ENCODE measurements around the gene GAGE12G.
"Not testable (repeated sequence)": the region's sequence is repeated elsewhere in the genome, so short reads cannot be mapped to it uniquely, and the experiment has no call there.

Gene GAGE12G, protein sequence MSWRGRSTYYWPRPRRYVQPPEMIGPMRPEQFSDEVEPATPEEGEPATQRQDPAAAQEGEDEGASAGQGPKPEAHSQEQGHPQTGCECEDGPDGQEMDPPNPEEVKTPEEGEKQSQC

DNA sequence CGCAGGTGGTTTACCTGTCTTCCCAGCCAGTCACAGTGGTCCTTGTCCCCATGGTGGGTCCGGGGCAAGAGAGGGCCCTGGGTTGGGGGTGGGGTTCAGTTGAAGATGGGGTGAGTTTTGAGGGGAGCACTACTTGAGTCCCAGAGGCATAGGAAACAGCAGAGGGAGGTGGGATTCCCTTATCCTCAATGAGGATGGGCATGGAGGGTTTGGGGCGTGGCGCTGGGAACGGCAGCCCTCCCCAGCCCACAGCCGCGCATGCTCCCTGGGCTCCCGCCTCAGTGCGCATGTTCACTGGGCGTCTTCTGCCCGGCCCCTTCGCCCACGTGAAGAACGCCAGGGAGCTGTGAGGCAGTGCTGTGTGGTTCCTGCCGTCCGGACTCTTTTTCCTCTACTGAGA is at the start of gene GAGE12G:
TSS of gene GAGE12G (plus strand) at position 301 of the 400 bp plus-strand sequence. CDS start 1,155 bp downstream, outside the sequence.
- not testable (repeated sequence) for H3K9me3 Mint-ChIP-seq; H3K4me3 Mint-ChIP-seq; H3K27me3 Mint-ChIP-seq (ENCODE audit: low read depth); DNase-seq (ENCODE audit: low spot score); H3K27ac Mint-ChIP-seq; H3K4me1 Mint-ChIP-seq (ENCODE audit: low read depth); H3K36me3 Mint-ChIP-seq (ENCODE audit: low read depth)

DNA sequence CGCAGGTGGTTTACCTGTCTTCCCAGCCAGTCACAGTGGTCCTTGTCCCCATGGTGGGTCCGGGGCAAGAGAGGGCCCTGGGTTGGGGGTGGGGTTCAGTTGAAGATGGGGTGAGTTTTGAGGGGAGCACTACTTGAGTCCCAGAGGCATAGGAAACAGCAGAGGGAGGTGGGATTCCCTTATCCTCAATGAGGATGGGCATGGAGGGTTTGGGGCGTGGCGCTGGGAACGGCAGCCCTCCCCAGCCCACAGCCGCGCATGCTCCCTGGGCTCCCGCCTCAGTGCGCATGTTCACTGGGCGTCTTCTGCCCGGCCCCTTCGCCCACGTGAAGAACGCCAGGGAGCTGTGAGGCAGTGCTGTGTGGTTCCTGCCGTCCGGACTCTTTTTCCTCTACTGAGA is 38.3 kb upstream of the GAGE12G start, which contains the start of gene GAGE12C:
TSS of gene GAGE12C (plus strand) at position 301 of the 400 bp plus-strand sequence. CDS start 1,155 bp downstream, outside the sequence.
- H3K27ac Mint-ChIP-seq; DNase-seq (ENCODE audit: low spot score); H3K4me1 Mint-ChIP-seq (ENCODE audit: low read depth); H3K4me3 Mint-ChIP-seq; H3K9me3 Mint-ChIP-seq; H3K36me3 Mint-ChIP-seq (ENCODE audit: low read depth); H3K27me3 Mint-ChIP-seq (ENCODE audit: low read depth): not testable (repeated sequence)

DNA sequence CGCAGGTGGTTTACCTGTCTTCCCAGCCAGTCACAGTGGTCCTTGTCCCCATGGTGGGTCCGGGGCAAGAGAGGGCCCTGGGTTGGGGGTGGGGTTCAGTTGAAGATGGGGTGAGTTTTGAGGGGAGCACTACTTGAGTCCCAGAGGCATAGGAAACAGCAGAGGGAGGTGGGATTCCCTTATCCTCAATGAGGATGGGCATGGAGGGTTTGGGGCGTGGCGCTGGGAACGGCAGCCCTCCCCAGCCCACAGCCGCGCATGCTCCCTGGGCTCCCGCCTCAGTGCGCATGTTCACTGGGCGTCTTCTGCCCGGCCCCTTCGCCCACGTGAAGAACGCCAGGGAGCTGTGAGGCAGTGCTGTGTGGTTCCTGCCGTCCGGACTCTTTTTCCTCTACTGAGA is 28.8 kb upstream of the GAGE12G start, which contains the start of gene GAGE12D:
TSS of gene GAGE12D (plus strand) at position 301 of the 400 bp plus-strand sequence. CDS start 1,155 bp downstream, outside the sequence.
- H3K27me3 Mint-ChIP-seq (ENCODE audit: low read depth); H3K27ac Mint-ChIP-seq; DNase-seq (ENCODE audit: low spot score); H3K9me3 Mint-ChIP-seq; H3K4me1 Mint-ChIP-seq (ENCODE audit: low read depth); H3K36me3 Mint-ChIP-seq (ENCODE audit: low read depth); H3K4me3 Mint-ChIP-seq: not testable (repeated sequence)

DNA sequence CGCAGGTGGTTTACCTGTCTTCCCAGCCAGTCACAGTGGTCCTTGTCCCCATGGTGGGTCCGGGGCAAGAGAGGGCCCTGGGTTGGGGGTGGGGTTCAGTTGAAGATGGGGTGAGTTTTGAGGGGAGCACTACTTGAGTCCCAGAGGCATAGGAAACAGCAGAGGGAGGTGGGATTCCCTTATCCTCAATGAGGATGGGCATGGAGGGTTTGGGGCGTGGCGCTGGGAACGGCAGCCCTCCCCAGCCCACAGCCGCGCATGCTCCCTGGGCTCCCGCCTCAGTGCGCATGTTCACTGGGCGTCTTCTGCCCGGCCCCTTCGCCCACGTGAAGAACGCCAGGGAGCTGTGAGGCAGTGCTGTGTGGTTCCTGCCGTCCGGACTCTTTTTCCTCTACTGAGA is 19.2 kb upstream of the GAGE12G start, which contains the start of gene GAGE12E:
TSS of gene GAGE12E (plus strand) at position 301 of the 400 bp plus-strand sequence. CDS start 1,155 bp downstream, outside the sequence.
- not testable (repeated sequence) for H3K27me3 Mint-ChIP-seq (ENCODE audit: low read depth); DNase-seq (ENCODE audit: low spot score); H3K4me3 Mint-ChIP-seq; H3K36me3 Mint-ChIP-seq (ENCODE audit: low read depth); H3K27ac Mint-ChIP-seq; H3K9me3 Mint-ChIP-seq; H3K4me1 Mint-ChIP-seq (ENCODE audit: low read depth)

DNA sequence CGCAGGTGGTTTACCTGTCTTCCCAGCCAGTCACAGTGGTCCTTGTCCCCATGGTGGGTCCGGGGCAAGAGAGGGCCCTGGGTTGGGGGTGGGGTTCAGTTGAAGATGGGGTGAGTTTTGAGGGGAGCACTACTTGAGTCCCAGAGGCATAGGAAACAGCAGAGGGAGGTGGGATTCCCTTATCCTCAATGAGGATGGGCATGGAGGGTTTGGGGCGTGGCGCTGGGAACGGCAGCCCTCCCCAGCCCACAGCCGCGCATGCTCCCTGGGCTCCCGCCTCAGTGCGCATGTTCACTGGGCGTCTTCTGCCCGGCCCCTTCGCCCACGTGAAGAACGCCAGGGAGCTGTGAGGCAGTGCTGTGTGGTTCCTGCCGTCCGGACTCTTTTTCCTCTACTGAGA is 9.7 kb upstream of the GAGE12G start, which contains the start of gene GAGE12F:
TSS of gene GAGE12F (plus strand) at position 301 of the 400 bp plus-strand sequence. CDS start 1,155 bp downstream, outside the sequence.
- H3K27ac Mint-ChIP-seq; H3K36me3 Mint-ChIP-seq (ENCODE audit: low read depth); H3K9me3 Mint-ChIP-seq; H3K27me3 Mint-ChIP-seq (ENCODE audit: low read depth); H3K4me1 Mint-ChIP-seq (ENCODE audit: low read depth); H3K4me3 Mint-ChIP-seq; DNase-seq (ENCODE audit: low spot score): not testable (repeated sequence)

DNA sequence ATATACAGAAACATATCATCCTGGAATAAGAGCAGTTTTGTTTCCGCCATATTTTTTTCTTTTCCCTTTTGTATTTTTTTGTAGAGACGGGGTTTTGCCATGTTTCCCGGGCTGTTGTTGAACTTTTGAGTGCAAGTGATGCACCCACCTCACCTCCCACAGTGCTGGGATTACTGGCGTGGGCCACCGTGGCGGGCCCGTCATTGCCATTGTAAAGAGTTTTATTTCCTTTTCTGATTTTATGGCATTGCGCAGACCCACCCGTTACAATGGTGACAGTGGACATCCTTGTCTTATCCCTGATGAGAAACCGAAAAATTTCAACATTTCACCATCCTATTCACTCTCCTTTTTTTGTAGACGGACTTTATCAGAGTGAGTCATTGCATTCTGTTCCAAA is 1.5 kb upstream of the GAGE12G start:
- H3K4me3 Mint-ChIP-seq; DNase-seq (ENCODE audit: low spot score); H3K9me3 Mint-ChIP-seq; H3K36me3 Mint-ChIP-seq (ENCODE audit: low read depth); H3K27me3 Mint-ChIP-seq (ENCODE audit: low read depth); H3K27ac Mint-ChIP-seq; H3K4me1 Mint-ChIP-seq (ENCODE audit: low read depth): not testable (repeated sequence)

DNA sequence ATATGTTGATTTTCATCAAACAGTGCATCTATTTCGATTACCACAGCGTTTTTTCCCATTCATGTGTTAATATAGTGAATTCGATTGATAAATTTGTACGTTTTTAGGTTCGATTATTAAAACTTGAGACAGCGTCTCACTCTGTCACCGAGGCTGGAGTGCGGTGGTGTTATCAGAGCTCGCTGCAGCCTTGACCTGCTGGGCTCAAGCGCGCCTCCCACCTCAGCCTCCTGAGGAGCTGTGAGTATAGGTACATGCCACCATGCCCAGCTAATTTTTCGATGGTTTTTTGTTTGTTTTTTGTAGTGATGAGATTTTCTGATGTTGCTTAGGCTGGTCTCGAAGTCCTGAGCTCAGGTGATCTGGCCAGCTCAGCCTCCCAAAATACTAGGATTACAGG is 1.0 kb upstream of the GAGE12G start:
- not testable (repeated sequence) for DNase-seq (ENCODE audit: low spot score); H3K4me1 Mint-ChIP-seq (ENCODE audit: low read depth); H3K36me3 Mint-ChIP-seq (ENCODE audit: low read depth); H3K9me3 Mint-ChIP-seq; H3K4me3 Mint-ChIP-seq; H3K27ac Mint-ChIP-seq; H3K27me3 Mint-ChIP-seq (ENCODE audit: low read depth)

DNA sequence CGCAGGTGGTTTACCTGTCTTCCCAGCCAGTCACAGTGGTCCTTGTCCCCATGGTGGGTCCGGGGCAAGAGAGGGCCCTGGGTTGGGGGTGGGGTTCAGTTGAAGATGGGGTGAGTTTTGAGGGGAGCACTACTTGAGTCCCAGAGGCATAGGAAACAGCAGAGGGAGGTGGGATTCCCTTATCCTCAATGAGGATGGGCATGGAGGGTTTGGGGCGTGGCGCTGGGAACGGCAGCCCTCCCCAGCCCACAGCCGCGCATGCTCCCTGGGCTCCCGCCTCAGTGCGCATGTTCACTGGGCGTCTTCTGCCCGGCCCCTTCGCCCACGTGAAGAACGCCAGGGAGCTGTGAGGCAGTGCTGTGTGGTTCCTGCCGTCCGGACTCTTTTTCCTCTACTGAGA is 9.4 kb downstream of the GAGE12G start, which contains the start of gene GAGE12H:
TSS of gene GAGE12H (plus strand) at position 301 of the 400 bp plus-strand sequence. CDS start 1,155 bp downstream, outside the sequence.
- not testable (repeated sequence) for H3K9me3 Mint-ChIP-seq; H3K4me1 Mint-ChIP-seq (ENCODE audit: low read depth); H3K4me3 Mint-ChIP-seq; H3K36me3 Mint-ChIP-seq (ENCODE audit: low read depth); H3K27ac Mint-ChIP-seq; DNase-seq (ENCODE audit: low spot score); H3K27me3 Mint-ChIP-seq (ENCODE audit: low read depth)

DNA sequence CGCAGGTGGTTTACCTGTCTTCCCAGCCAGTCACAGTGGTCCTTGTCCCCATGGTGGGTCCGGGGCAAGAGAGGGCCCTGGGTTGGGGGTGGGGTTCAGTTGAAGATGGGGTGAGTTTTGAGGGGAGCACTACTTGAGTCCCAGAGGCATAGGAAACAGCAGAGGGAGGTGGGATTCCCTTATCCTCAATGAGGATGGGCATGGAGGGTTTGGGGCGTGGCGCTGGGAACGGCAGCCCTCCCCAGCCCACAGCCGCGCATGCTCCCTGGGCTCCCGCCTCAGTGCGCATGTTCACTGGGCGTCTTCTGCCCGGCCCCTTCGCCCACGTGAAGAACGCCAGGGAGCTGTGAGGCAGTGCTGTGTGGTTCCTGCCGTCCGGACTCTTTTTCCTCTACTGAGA is 19.0 kb downstream of the GAGE12G start, which contains the start of gene GAGE2A:
TSS of gene GAGE2A (plus strand) at position 301 of the 400 bp plus-strand sequence. CDS start 1,155 bp downstream, outside the sequence.
- H3K27ac Mint-ChIP-seq; H3K4me1 Mint-ChIP-seq (ENCODE audit: low read depth); H3K36me3 Mint-ChIP-seq (ENCODE audit: low read depth); H3K27me3 Mint-ChIP-seq (ENCODE audit: low read depth); H3K9me3 Mint-ChIP-seq; DNase-seq (ENCODE audit: low spot score); H3K4me3 Mint-ChIP-seq: not testable (repeated sequence)

DNA sequence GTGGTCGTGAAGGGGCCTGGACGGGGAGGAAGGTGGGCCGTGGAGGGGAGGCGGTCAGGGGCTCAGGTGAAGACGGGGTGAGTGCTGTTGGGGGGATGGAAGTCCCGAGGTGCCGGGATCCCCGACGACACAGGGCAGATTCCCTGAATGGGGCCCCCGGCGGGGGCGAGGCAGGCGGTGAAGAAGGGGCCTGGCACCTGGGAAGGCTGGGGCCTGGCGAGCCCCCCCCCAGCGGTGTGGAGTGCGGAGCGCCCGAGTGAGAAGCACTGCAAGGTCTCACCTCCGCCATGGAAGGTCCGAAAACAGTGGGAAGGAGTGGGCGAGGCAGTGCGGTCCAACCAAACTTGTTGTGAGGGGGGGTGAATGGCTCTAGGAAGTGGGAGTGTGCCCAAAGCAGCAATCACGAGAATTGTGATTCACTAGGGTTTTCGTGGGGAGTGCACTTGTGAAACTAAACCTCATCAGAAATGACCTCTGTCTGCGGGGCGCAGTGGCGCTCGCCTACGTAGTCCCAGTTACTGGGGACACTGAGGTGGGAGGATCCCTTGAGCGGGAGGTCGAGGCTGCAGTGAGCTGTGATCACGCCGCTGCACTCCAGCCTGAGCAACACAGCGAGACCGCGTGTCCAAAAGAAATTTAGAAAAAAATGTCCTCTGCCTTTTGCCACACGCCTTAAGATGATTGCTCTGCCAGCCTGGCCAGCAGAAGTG is 19.7 kb downstream of the GAGE12G start:
- H3K27ac Mint-ChIP-seq; H3K4me3 Mint-ChIP-seq; DNase-seq (ENCODE audit: low spot score); H3K9me3 Mint-ChIP-seq; H3K4me1 Mint-ChIP-seq (ENCODE audit: low read depth); H3K27me3 Mint-ChIP-seq (ENCODE audit: low read depth); H3K36me3 Mint-ChIP-seq (ENCODE audit: low read depth): not testable (repeated sequence)

DNA sequence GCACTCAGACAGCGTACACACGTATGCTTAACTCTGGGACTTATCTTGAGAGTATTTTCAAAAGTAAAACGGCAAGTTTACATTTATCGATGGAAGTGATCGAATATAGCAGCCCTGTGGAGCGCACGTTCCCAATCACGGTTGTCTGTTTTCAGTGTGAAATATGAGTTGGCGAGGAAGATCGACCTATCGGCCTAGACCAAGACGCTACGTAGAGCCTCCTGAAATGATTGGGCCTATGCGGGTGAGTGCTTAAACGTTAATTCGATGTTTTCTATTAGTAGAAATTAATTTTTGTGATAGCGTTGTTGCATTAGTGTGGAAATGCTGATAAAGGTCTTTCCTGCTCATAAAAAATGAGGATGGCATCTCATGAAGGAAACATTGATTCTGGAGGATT is 20.3 kb downstream of the GAGE12G start:
- H3K9me3 Mint-ChIP-seq = not testable (repeated sequence)

DNA sequence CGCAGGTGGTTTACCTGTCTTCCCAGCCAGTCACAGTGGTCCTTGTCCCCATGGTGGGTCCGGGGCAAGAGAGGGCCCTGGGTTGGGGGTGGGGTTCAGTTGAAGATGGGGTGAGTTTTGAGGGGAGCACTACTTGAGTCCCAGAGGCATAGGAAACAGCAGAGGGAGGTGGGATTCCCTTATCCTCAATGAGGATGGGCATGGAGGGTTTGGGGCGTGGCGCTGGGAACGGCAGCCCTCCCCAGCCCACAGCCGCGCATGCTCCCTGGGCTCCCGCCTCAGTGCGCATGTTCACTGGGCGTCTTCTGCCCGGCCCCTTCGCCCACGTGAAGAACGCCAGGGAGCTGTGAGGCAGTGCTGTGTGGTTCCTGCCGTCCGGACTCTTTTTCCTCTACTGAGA is 28.5 kb downstream of the GAGE12G start, which contains the start of gene GAGE1:
TSS of gene GAGE1 (plus strand) at position 301 of the 400 bp plus-strand sequence. CDS start 1,155 bp downstream, outside the sequence.
- not testable (repeated sequence) for H3K27me3 Mint-ChIP-seq (ENCODE audit: low read depth); H3K4me3 Mint-ChIP-seq; H3K4me1 Mint-ChIP-seq (ENCODE audit: low read depth); H3K27ac Mint-ChIP-seq; H3K9me3 Mint-ChIP-seq; H3K36me3 Mint-ChIP-seq (ENCODE audit: low read depth); DNase-seq (ENCODE audit: low spot score)

More for the DNA sequence above, 20.3 kb downstream of the GAGE12G start:
- peak; percentile 3 for DNase-seq (ENCODE audit: low spot score)
- H3K4me3 Mint-ChIP-seq; H3K27me3 Mint-ChIP-seq (ENCODE audit: low read depth); H3K4me1 Mint-ChIP-seq (ENCODE audit: low read depth); H3K27ac Mint-ChIP-seq; H3K36me3 Mint-ChIP-seq (ENCODE audit: low read depth): not testable (repeated sequence)

DNA sequence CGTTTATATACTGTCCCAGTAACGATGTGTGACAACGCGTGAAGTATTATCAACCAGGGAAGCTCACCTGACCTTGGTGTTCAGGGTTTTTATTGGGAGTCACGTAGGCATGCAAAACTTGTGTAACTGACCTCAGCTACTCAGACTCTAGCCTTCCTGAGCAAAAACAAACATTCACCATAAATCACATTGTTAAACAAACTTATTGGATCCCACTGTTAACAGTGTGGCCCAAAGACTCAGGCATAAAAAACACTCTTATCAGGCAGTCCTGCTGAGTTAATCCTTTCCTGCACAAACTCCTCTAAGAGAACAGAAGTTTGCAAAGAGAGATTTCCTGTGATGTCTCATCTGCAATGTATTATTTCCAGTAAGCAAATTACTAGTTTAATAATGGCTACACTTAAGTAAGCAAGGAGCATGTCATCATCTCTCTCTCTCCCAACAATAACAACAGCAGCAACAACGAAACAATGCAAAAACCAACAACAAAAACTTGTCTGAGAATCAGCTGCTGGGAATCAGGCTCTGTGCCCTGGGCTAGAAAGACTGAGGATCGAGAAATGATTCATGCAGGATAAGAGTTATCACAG is 40.6 kb downstream of the GAGE12G start:
- DNase-seq (ENCODE audit: low spot score) = no peak
- Mint-ChIP-seq H3K4me3 (no peak overlapping the region), H3K4me1 (ENCODE audit: low read depth) (no peaks in the 10 kb centered on the region), H3K27ac (no peak overlapping the region), H3K27me3 (ENCODE audit: low read depth) (peaks cover 2% of the 10 kb centered on the region), H3K36me3 (ENCODE audit: low read depth) (no peaks in the 10 kb centered on the region), H3K9me3 (no peaks in the 10 kb centered on the region)

DNA sequence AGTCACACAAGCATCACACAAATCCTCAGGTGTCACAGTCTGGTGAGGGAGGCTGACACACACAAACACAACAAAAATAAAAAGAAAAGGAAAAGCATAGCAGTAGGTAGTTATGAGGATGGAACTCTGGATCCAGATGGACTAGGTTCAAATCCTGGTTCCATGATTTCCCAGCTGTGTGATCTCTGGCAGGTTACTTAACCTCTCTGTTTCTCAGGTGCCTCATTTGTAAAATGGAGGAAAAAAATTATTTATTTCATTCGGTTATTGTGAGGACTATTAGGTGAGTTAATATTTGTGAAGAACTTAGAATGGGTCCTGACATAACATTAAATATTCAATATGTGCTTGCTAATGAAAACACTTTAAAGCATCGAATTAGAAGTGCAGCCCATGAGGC is 48.4 kb downstream of the GAGE12G start:
- H3K4me3 Mint-ChIP-seq = no peak overlapping the region
- H3K27me3 Mint-ChIP-seq (ENCODE audit: low read depth) = no peaks in the 10 kb centered on the region
- H3K36me3 Mint-ChIP-seq (ENCODE audit: low read depth) = no peaks in the 10 kb centered on the region
- no peak for DNase-seq (ENCODE audit: low spot score)
- H3K4me1 Mint-ChIP-seq (ENCODE audit: low read depth) = no peaks in the 10 kb centered on the region
- H3K27ac Mint-ChIP-seq = no peak overlapping the region
- no peaks in the 10 kb centered on the region for H3K9me3 Mint-ChIP-seq
